ENCODE data around the gene SLC30A10.

- TF ChIP-seq CTCF (IDR thresholded peaks at IDR 0.05) (no peak), POLR2A (IDR thresholded peaks at IDR 0.05) (no peak)
Measured at GRCh38 chr1:219973213-219973612, 44.9 kb upstream of the SLC30A10 start.

All from tibial nerve (tissue), 3 donors.